HepG2 (cell line): ENCODE data around the gene NFKB1.

ENCODE experiments used
- AFF4 ChIP-seq: sonication (generic); formaldehyde crosslinking; IDR thresholded peaks from 2 replicates; pipeline ENCODE4 v1.4.0; 2020; ENCODE audit warnings: missing genetic modification reagents
- ATF3 ChIP-seq: sonication (generic); formaldehyde crosslinking; IDR thresholded peaks from 2 replicates; pipeline ENCODE4 v1.4.0; 2020; ENCODE audit warnings: missing genetic modification reagents
- CCAR2 ChIP-seq: fragments of 200-400 bp; formaldehyde crosslinking; optimal IDR thresholded peaks from 2 replicates; pipeline ENCODE3; 2018; ENCODE audit warnings: low read depth, mild to moderate bottlenecking, low read length, moderate library complexity
- CHD2 ChIP-seq: IDR thresholded peaks from 2 replicates; pipeline ENCODE4 v1.6.1; 2011; ENCODE audit warnings: low read depth, low read length, improper control_type of control experiment
- CTCF ChIP-seq: sonication (generic); formaldehyde crosslinking; IDR thresholded peaks from 2 replicates; pipeline ENCODE4 v1.5.0; 2020; ENCODE audit warnings: mild to moderate bottlenecking, missing genetic modification reagents, moderate library complexity
- ESRRA ChIP-seq: sonication (generic); formaldehyde crosslinking; IDR thresholded peaks from 2 replicates; pipeline ENCODE4 v1.5.1; 2020; ENCODE audit warnings: mild to moderate bottlenecking, low read depth, missing genetic modification reagents
- EZH2 ChIP-seq: conservative IDR thresholded peaks from 2 replicates; pipeline ENCODE4 v1.6.1; 2012; ENCODE audit warnings: mild to moderate bottlenecking, low read depth, low read length, moderate library complexity
- HOMEZ ChIP-seq: IDR thresholded peaks from 2 replicates; pipeline ENCODE4 v1.6.1; 2016; ENCODE audit warnings: low read depth
- MAFG ChIP-seq: sonication (generic); formaldehyde crosslinking; IDR thresholded peaks from 2 replicates; pipeline ENCODE4 v1.5.1; 2020; ENCODE audit warnings: mild to moderate bottlenecking, missing genetic modification reagents
- RAD21 ChIP-seq: fragments of 450-650 bp; formaldehyde crosslinking; IDR thresholded peaks from 2 replicates; pipeline ENCODE4 v1.5.0; 2020; ENCODE audit warnings: mild to moderate bottlenecking
- TGIF2 ChIP-seq: IDR thresholded peaks from 2 replicates; pipeline ENCODE4 v1.6.1; 2016; ENCODE audit warnings: control low read depth, missing compliant biosample characterization
- ZFX ChIP-seq: sonication (generic); formaldehyde crosslinking; IDR thresholded peaks from 2 replicates; pipeline ENCODE4 v1.4.0; 2020; ENCODE audit warnings: mild to moderate bottlenecking, low read depth, missing genetic modification reagents, moderate library complexity

GRCh38 chr4:102454981-102455685, 46.0 kb upstream of the NFKB1 start:
- TF ChIP-seq EZH2 (no peak), CTCF (CRISPR knock-in tag) (no peak), MAFG (no peak), AFF4 (no peak), CHD2 (no peak), RAD21 (no peak), CCAR2 (no peak), ZFX (CRISPR knock-in tag) (no peak), HOMEZ (CRISPR knock-in tag) (no peak), ESRRA (CRISPR knock-in tag) (no peak), ATF3 (no peak), TGIF2 (CRISPR knock-in tag) (no peak)
